Measurements from ENCODE around the gene FSIP1.
A peak's percentile ranks its signal among the peaks of the same experiment; 100 is the strongest.

FSIP1 gene

DNA sequence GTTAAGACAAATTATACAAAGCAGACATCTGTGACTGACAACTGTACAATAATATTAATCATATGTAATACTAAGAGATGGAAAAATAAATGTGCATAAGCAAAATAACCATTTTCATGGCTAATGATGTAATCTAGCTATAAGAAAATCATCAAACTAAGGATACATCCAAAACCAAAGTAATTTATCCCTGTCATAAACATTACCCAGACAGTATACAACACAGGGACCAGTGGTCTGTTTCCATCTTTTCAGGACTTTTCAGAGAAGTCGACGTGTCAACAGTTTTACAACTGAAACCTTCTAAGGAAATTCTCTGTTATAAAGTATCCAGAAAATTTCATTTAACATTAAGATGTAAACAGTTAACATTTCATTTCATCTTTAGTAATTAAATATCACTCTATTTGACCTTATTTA is 190.7 kb downstream of the FSIP1 start:
- no peak for DNase-seq

DNA sequence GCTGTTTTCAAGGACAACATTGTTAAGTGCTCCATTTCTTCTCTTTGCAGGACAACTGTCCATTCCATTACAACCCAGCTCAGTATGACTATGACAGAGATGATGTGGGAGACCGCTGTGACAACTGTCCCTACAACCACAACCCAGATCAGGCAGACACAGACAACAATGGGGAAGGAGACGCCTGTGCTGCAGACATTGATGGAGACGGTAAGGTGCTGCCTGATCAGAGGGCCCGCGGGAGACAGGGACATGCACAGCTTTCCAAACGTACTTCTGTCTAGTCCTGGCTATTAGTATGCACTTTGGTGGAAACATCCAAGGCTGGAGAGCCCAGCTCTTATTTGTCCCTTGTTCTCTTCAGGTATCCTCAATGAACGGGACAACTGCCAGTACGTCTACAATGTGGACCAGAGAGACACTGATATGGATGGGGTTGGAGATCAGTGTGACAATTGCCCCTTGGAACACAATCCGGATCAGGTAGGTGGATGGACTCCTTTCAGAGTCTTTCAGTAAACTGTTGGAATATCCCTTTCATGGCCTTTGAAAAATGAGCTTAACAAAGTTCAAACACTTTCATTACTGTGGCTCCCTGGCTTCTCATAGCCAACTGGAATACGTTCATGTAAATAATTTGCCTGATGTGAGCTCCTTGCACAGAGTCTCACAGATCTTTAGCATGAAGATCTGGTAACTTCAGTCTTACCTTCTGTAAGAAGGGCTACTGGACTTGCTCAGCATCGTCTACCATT is 191.3 kb downstream of the FSIP1 start:
- DNase-seq = no peak

DNA sequence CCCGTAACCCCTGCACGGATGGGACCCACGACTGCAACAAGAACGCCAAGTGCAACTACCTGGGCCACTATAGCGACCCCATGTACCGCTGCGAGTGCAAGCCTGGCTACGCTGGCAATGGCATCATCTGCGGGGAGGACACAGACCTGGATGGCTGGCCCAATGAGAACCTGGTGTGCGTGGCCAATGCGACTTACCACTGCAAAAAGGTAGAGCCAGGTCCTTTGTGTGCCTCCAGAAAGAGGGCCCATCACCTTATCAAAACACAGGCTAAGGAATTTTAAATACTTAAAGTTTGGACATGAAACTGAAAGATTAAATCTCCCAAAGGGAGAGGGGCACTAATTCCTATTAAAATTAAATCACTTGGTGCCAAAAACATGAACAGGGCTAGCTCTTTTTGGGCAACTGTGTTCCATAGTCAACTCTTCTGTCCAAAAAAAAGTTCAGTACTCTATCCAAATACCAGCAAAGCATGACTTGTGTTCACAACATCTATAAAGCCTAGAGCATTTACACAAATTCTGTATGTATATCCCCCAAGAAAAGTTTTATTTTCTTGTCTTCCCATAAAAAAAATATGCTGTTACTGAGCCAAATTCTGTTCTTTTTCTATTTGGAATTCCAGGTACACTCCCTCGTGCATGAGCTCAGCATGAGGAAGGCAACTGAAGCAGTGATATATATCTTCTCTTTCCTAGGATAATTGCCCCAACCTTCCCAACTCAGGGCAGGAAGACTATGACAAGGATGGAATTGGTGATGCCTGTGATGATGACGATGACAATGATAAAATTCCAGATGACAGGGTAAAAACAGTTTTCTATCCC is 192.6 kb downstream of the FSIP1 start:
- DNase-seq = no peak

DNA sequence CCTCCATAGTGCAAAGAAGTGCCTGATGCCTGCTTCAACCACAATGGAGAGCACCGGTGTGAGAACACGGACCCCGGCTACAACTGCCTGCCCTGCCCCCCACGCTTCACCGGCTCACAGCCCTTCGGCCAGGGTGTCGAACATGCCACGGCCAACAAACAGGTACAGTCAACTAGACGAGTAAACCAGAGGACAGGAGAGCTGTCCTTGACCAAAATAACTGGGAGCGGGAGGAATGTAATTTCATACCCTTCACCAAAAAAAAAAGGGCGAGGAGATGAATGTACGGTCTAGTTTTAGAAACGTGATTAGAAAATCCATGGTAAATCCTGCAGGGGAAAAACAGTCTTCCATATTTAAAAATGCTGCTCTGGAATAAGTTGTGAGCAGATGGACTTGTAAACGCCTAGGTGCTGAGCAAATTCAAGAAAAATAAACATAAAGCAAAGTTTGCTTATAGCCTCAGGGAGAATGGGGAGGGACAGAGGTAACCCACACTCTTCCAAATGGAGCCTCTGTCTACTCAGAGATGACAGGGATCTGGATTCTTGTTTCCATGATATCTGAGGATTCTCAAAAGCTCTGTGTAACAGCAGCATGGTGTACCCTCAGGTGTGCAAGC is 193.3 kb downstream of the FSIP1 start:
- DNase-seq = no peak

DNA sequence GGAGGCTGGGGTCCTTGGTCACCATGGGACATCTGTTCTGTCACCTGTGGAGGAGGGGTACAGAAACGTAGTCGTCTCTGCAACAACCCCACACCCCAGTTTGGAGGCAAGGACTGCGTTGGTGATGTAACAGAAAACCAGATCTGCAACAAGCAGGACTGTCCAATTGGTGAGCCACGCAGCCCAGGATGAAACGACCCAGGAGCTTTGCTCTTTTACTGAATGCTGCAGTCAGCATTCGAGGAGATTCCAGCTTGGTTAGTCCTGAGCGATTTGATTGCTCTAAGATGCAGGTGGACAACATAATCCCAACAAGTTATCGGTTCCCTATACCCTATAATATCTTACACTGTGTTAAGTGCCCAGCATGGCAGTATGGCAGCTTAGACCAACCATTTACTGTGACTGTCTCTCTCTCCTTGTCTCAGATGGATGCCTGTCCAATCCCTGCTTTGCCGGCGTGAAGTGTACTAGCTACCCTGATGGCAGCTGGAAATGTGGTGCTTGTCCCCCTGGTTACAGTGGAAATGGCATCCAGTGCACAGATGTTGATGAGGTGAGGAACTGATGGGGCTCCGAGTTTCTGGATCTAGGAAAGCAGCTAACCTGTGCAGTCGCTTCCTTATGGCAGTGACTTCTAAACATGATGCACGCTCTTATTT is 194.0 kb downstream of the FSIP1 start:
- DNase-seq = no peak

DNA sequence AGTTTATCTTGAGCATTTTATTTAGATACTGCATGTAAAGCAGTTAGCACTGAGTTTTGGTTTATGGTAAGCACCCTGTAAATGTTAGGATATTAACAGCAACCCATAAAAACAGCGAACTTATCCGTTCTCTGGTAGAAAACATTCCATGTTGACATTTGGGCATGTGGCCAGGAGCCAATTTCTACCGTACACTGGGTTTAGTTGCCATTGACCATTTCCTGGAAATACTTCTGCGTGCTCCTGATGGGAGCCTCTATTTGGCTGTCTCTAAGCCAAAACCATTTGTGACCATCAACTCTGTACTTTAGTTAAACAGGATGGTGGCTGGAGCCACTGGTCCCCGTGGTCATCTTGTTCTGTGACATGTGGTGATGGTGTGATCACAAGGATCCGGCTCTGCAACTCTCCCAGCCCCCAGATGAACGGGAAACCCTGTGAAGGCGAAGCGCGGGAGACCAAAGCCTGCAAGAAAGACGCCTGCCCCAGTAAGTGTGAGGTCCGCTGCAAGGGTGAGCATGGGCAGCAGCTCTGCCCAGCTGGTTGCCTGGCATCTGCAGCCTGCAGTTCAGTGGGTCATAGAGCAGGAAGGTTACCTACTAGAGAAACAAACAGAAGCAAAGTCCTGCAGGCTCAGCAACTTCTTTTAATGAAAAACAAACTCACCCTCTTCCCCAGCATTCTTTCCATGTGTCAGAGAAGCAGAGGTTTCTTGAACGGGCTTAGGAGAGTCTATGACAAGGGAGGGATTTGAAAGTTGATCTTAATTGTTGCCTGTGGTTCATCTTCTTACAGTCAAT is 194.7 kb downstream of the FSIP1 start:
- no peak for DNase-seq

DNA sequence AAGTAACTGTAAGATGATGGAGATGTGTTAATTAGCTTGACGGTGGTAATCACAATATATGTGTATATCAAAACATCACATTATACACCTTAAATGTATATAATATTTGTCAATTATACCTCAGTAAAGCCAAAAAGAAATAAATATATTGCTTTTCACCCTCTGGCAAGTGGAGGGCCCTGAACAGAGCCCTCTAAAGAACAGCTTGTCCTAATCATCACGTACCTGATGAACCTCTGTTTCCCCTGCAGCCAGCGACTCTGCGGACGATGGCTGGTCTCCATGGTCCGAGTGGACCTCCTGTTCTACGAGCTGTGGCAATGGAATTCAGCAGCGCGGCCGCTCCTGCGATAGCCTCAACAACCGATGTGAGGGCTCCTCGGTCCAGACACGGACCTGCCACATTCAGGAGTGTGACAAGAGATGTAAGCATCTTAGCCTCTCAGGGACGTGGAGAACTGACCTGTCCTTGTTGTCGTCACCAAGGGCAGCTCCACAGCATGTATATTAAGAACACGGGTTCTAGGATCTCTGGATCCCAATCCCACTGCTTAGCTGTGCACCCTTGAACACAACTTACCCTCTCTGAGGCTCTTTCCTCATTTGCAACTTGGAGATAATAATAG is 195.4 kb downstream of the FSIP1 start:
- no peak for DNase-seq

DNA sequence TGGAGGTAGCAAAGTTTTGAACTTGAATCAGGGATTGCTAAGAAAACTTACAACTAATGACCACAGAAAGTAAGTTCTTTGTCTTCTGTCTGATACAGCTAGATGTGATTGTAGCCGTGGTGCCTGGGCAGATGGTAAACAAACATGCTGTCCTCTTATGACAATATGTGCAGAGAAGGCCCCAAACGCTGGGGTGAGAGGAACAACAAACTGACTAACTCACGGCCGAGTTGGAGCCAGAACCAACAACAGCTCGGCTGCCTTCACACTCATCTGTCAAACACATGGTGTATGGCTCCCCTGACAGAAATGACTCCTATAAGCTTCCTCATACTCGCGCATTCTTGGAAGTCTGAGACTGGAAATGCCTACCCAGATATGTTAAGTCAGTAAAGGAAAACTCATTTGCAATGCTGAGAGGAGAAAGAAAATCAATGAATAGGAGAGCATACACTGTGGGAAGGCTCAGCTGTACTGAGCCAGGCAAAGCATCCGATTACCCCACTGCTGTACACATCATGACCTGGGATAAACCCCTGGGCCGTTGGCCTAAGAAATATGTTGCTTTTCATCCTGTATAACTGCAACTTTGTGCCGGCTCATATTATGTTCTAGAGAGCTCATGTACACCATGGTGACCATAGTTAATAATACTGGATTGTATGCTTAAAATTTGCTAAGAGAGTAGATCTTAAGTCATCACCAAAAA is 196.1 kb downstream of the FSIP1 start:
- DNase-seq = peak; percentile 63

DNA sequence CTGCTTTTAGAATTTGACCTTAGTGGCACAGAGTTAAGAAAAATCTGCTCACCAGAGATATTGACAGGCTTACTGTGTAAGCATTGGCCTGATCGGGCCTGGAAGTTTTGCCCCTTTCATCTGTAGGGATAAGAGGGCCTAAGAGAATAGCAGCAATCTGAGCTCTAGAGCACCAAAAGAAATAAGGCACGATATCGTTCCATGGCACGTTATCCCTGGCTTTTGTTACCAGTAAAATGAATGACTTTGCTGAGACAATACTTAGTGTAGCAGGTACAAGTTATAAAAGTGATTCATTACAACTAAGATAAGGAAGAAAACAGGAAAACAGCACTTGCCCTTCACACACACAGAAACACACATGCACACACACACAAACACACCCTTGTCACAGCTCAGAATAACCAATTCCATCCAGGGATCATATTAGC is 196.8 kb downstream of the FSIP1 start:
- no peak for DNase-seq

DNA sequence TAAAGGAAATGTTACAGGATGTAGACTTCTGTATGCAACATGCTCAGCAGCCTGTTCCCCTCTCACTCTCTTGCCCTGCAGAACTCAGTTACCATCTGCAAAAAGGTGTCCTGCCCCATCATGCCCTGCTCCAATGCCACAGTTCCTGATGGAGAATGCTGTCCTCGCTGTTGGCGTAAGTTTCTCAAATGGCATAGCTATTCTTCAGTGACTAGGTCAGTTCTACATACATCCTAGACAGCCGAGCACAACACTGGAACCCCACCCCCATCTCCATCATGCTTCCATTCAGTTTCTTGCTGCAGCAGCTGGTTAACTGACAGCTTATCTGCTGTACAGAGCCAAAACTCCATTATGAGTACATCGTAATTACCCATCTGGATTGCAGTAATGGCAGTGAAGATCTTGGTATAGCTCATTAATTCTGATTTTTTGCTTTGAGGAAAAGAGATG is 197.2 kb downstream of the FSIP1 start:
- DNase-seq = no peak

DNA sequence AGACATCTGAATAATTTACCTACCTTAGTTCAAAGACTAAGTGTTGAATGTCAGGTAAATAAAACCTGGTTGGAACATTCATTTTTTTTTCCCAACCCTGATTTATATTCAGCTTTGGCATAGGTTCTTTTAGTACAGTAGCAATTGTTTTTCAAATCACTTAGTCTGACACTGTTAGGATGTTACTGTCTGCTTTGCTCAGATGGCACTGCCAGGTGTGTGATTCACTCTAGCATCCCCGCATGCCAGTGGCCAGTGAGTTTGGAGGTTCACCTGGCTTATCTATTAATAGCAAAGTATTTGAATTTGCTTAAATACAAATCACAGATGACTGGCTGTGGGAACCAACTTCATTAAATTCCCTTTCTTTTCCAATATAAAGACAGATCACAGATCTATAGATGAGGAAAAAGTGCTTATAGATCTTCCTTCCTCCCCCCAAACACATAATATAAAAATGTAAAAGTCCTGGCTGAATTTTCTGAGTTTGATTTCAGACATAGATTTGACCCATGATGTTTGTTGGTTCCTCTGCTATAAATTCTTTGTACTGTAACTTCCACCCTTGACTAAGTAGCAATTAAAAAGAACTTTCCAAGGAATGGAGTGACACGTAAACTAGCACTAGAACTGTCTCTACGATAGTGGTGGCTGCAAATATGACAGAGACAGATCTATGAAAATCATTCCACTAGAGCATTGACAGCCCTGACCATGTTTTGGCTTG is 197.8 kb downstream of the FSIP1 start:
- DNase-seq = no peak

DNA sequence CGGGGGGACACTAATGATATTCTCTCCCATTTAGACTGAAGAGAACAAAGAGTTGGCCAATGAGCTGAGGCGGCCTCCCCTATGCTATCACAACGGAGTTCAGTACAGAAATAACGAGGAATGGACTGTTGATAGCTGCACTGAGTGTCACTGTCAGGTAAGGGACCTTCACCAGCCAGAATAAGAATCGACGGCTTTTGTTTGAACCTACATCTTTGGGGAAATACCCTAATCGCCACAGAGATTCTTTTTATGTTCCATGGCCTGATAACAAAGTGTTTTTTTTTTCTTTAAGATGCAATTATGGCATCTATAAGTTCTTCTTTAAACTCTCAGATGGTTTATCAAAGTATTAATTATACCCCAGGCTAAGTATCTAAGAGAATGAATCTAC is 198.4 kb downstream of the FSIP1 start:
- no peak for DNase-seq

DNA sequence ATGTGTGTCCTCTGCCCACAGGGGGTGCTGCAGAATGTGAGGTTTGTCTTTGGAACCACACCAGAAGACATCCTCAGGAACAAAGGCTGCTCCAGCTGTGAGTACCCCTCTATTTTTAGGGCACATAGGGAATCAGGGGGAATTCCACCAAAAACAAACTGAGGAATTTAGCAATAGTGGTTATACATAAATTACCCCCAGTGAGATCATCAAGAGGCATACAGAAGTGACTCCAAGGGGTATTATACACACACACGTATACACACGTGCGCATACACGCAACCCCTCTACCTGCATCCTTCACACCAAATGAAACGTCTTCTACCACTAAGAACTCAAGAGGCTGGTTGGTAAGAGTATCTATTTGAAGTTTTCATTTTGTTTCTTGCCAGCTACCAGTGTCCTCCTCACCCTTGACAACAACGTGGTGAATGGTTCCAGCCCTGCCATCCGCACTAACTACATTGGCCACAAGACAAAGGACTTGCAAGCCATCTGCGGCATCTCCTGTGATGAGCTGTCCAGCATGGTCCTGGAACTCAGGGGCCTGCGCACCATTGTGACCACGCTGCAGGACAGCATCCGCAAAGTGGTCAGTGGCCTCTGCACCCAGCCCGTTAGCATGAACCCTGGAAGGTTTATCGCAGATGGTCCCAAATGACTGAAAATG is 198.9 kb downstream of the FSIP1 start:
- DNase-seq = peak; percentile 45

DNA sequence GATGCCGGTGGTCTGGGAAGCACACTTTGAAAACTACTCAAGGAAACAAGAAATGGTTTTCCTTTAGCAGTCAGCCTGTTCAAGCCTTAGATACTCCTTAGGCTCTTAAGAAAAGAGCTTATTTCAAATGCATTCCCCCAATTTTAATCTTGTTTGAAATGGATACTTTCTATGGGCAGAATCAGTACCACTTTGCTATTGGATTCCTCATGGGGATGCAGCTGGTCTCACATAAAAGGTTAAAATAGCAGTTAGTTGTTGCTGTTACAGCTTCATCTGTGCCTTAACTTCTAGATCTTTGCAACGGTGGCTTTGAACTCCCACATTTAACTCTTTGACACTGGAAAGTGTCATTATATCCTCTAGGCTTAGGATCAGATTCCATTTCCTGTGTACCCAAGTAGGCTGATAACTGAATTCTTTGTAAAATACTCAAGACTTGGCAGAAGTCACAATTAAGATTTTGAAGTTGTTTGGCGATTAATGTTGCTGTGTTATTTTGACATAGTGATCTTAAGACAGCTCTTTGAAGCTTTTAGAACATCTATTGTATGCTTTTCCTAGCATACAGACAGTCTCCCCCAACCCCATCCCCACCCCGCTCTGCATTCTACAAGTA is 199.6 kb downstream of the FSIP1 start:
- peak; percentile 34 for DNase-seq

DNA sequence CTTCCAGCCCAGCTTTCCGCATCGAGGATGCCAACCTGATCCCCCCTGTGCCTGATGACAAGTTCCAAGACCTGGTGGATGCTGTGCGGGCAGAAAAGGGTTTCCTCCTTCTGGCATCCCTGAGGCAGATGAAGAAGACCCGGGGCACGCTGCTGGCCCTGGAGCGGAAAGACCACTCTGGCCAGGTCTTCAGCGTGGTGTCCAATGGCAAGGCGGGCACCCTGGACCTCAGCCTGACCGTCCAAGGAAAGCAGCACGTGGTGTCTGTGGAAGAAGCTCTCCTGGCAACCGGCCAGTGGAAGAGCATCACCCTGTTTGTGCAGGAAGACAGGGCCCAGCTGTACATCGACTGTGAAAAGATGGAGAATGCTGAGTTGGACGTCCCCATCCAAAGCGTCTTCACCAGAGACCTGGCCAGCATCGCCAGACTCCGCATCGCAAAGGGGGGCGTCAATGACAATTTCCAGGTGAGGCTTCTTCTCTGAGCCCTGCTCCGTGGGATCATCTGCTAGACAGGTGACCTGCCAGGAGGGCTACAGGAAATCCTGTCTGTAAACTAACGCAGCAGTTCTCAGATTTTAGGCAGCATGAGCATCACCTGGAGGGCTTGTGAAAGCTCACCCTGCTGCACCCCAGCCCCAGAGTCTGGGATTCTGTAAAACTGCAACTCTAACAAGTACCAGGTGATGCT is 200.2 kb downstream of the FSIP1 start:
- no peak for DNase-seq

DNA sequence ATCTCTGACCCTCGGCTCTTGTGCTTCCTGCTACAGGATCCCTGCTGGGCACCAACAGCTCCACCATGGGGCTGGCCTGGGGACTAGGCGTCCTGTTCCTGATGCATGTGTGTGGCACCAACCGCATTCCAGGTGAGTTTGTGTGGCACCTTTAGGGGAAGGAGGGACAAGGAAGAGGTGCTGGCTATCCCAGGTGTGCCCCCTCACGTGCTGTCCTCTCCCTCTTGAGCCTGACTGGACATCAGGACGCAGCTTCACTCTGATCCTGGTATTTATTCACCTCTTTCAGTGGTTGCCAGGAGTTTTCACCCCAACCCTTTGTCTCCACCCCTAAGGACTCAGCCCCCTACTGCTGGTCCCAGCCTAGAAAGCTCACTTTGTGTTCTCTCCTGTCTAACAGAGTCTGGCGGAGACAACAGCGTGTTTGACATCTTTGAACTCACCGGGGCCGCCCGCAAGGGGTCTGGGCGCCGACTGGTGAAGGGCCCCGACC is 200.8 kb downstream of the FSIP1 start:
- peak; percentile 60 for DNase-seq

DNA sequence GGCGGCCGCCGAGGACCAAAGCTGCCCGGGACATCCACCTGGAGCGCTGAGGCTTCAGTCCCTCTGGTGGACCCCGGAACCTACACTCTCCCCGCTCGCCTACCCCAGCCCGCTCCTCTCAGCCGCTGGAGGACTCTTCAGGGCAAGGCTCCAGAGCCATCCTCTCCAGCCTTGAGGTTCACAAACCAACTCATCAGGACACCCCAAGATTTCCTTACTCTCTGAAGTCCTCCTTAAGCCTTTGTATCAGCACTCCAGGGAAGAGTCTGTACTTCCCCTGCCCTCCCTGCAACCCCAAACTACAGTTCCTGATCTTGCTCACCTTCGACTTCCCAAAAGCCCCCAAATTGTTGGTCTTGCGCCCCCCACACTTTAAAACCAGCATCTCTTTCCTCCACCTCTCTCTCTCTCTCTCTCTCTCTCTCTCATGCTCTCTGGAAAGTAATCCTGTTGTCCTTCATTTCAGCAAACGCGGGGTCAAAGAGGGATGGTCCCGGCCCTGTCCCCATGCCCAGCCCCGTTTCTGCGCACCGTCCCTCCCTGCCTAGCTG is 201.3 kb downstream of the FSIP1 start:
- DNase-seq = peak; percentile 30

Measured in HCEC 1CT (cell line).